Natural killer cell (primary cell): Measurements from ENCODE around the gene B3GNT7. TPM values are rescaled to one million over a fixed set of nuclear protein-coding genes. Genes with fewer than 3 reads are reported as not detected.

Experiments used
- ATAC-seq, 3 donors: fragments of 150-1000 bp in 2 of 3; fragments of 200-7000 bp in 1 of 3; cut with Tn5 transposase; 1 replicate in 1 of 3; 2 replicates in 2 of 3; pipeline ENCODE4 v1.10.0; 2021; ENCODE audit warnings: mild to moderate bottlenecking in 2 of 3, moderate library complexity in 2 of 3
- DNase-seq, 2 donors: peaks; one replicate each; pipeline versions ENCODE4 v3.0.0 to v3.0.0-alpha.2; 2013 to 2021; ENCODE audit warnings: mixed read lengths in 1 of 2
- H3K27ac ChIP-seq: one replicate; pipeline ENCODE4 v1.5.1; 2013; ENCODE audit warnings: mild to moderate bottlenecking, low read length
- H3K27me3 ChIP-seq: one replicate; pipeline ENCODE4 v1.6.1; 2013; ENCODE audit warnings: low read length; ENCODE audit not compliant: control insufficient read depth, insufficient read depth
- H3K36me3 ChIP-seq: one replicate; pipeline ENCODE4 v1.6.1; 2013; ENCODE audit warnings: low read length; ENCODE audit not compliant: control insufficient read depth, insufficient read depth
- H3K4me1 ChIP-seq: one replicate; pipeline ENCODE4 v1.6.1; 2013; ENCODE audit warnings: low read length; ENCODE audit not compliant: control insufficient read depth, insufficient read depth
- H3K4me3 ChIP-seq: one replicate; pipeline ENCODE4 v1.5.1; 2013; ENCODE audit warnings: low read length
- H3K9me3 ChIP-seq: one replicate; pipeline ENCODE4 v1.6.1; 2013; ENCODE audit warnings: low read length; ENCODE audit not compliant: control insufficient read depth, insufficient read depth
- H3K27ac Mint-ChIP-seq, 2 donors: one replicate each; pipeline ENCODE4 v1.8.0; 2022; ENCODE audit warnings: mild to moderate bottlenecking in 2 of 2, mixed read lengths in 2 of 2, moderate library complexity in 1 of 2
- H3K27me3 Mint-ChIP-seq, 2 donors: one replicate each; pipeline ENCODE4 v1.8.0; 2022; ENCODE audit warnings: low read depth in 2 of 2, mixed read lengths in 2 of 2
- H3K36me3 Mint-ChIP-seq: one replicate; pipeline ENCODE4 v1.8.0; 2022; ENCODE audit warnings: mixed read lengths
- H3K4me1 Mint-ChIP-seq, 2 donors: one replicate each; pipeline ENCODE4 v1.8.0; 2022; ENCODE audit warnings: mixed read lengths in 2 of 2
- H3K4me3 Mint-ChIP-seq: one replicate; pipeline ENCODE4 v1.8.0; 2022; ENCODE audit warnings: mild to moderate bottlenecking, moderate library complexity, mixed read lengths
- H3K9me3 Mint-ChIP-seq, 2 donors: one replicate each; pipeline ENCODE4 v1.8.0; 2022; ENCODE audit warnings: mixed read lengths in 2 of 2
- CTCF ChIP-seq: fragments of 200-600 bp; IDR thresholded peaks from one replicate; pipeline ENCODE4 v1.8.0; 2022; ENCODE audit warnings: antibody characterized with exemption
- WGBS: methylation state at CpG from one replicate; pipeline ENCODE4 v1.1.7; 2013; ENCODE audit warnings: missing lambda C conversion rate; ENCODE audit not compliant: insufficient coverage; 5-methylcytosine and 5-hydroxymethylcytosine counted together
- intact Hi-C: fragments of 100-400 bp; cut with micrococcal nuclease; formaldehyde crosslinking; loops from one replicate; pipeline ENCODE4 v1.14.2; 2022
- total RNA-seq, 4 donors: library from RNA; stranded (reverse); fragments of 120-200 nt in 1 of 4; gene quantifications; one replicate each; pipeline versions ENCODE4 v1.2.3 to v1.2.4, GENCODE V29; 2013 to 2022

The B3GNT7 gene
- total RNA-seq, 3 donors from 2014 or later (not counting 1 experiment from before 2014, with no cell fraction given): 87.5 to 151 (median 113) TPM

- no peak overlapping the region for H3K4me3 Mint-ChIP-seq
- DNase-seq: no peak
- no peak for TF ChIP-seq CTCF
- H3K36me3 ChIP-seq: no peaks in the 10 kb centered on the region
- H3K4me1 Mint-ChIP-seq: peaks cover 0 to 5% of the 10 kb centered on the region in 2 donors
- no peaks in the 10 kb centered on the region for H3K36me3 Mint-ChIP-seq
- no peaks in the 10 kb centered on the region for H3K4me1 ChIP-seq
- H3K27me3 Mint-ChIP-seq: peaks cover 0 to 3% of the 10 kb centered on the region in 2 donors
- H3K9me3 ChIP-seq: no peaks in the 10 kb centered on the region
- intact Hi-C loops: no loop called here
- no peaks in the 10 kb centered on the region for H3K27me3 ChIP-seq
- no peak overlapping the region for H3K27ac ChIP-seq
- H3K27ac Mint-ChIP-seq: peak overlapping the region in 1 of 2 donors; percentile 48
- ATAC-seq: no peak
- WGBS: 96% methylated on average over 8 of the region's 8 CpGs
- H3K4me3 ChIP-seq: no peak overlapping the region
- H3K9me3 Mint-ChIP-seq: no peaks in the 10 kb centered on the region
Observed at GRCh38 chr2:231376857-231377256, 18.7 kb upstream of the B3GNT7 start.

GRCh38 chr2:231378026-231378722, 17.3 kb upstream of the B3GNT7 start:
- H3K4me1 ChIP-seq: peaks cover 12% of the 10 kb centered on the region
- Mint-ChIP-seq H3K36me3 (no peaks in the 10 kb centered on the region), H3K9me3 (no peaks in the 10 kb centered on the region), H3K4me1 (peaks cover under 1 to 12% of the 10 kb centered on the region in 2 donors), H3K27me3 (peaks cover 0 to 3% of the 10 kb centered on the region in 2 donors), H3K27ac (no peak overlapping the region), H3K4me3 (no peak overlapping the region)
- intact Hi-C loops: no loop called here
- H3K9me3 ChIP-seq: no peaks in the 10 kb centered on the region
- no peak for ATAC-seq
- H3K27ac ChIP-seq: no peak overlapping the region
- H3K36me3 ChIP-seq: no peaks in the 10 kb centered on the region
- H3K4me3 ChIP-seq: no peak overlapping the region
- 86% methylated on average over 12 of the region's 13 CpGs for WGBS
- H3K27me3 ChIP-seq: no peaks in the 10 kb centered on the region
- no peak for TF ChIP-seq CTCF
- no peak for DNase-seq

GRCh38 chr2:231379266-231380215, 16.0 kb upstream of the B3GNT7 start:
- Histone ChIP-seq H3K27me3 (no peaks in the 10 kb centered on the region), H3K4me3 (no peak overlapping the region), H3K27ac (no peak overlapping the region), H3K36me3 (no peaks in the 10 kb centered on the region), H3K4me1 (peaks cover 26% of the 10 kb centered on the region), H3K9me3 (no peaks in the 10 kb centered on the region)
- H3K4me3 Mint-ChIP-seq: no peak overlapping the region
- peaks cover 0 to 3% of the 10 kb centered on the region in 2 donors for H3K27me3 Mint-ChIP-seq
- DNase-seq: no peak
- peaks cover 12 to 25% of the 10 kb centered on the region in 2 donors for H3K4me1 Mint-ChIP-seq
- H3K9me3 Mint-ChIP-seq: no peaks in the 10 kb centered on the region
- no peaks in the 10 kb centered on the region for H3K36me3 Mint-ChIP-seq
- intact Hi-C loops: no loop called here
- no peak for ATAC-seq
- no peak for TF ChIP-seq CTCF
- peak overlapping the region; percentile 18 to 36 for H3K27ac Mint-ChIP-seq
- WGBS: 92% methylated on average over 21 of the region's 21 CpGs
